BLaER1 treated with 17β-estradiol and CSF1 and Interleukin-3, amounts not matched to agents 10 nM and 100 nM (cell line): ENCODE measurements around the gene CHMP1B.

Experiments
- H3K27ac ChIP-seq, 11 experiments: shearing (Covaris generic); formaldehyde crosslinking; 2 replicates each; pipeline ENCODE4 v1.8.1; 2022
- H3K27me3 ChIP-seq, 11 experiments: shearing (Covaris generic); formaldehyde crosslinking; 2 replicates each; pipeline ENCODE4 v1.8.1; 2022
- H3K36me3 ChIP-seq, 11 experiments: shearing (Covaris generic); formaldehyde crosslinking; 2 replicates each; pipeline ENCODE4 v1.8.1; 2022
- H3K4me1 ChIP-seq, 10 experiments: shearing (Covaris generic); formaldehyde crosslinking; 2 replicates each; pipeline ENCODE4 v1.8.1; 2022
- H3K4me2 ChIP-seq, 11 experiments: shearing (Covaris generic); formaldehyde crosslinking; 2 replicates each; pipeline ENCODE4 v1.8.1; 2022
- H3K4me3 ChIP-seq, 10 experiments: shearing (Covaris generic); formaldehyde crosslinking; 2 replicates each; pipeline ENCODE4 v1.8.1; 2022
- H3K9ac ChIP-seq, 11 experiments: shearing (Covaris generic); formaldehyde crosslinking; 2 replicates each; pipeline ENCODE4 v1.8.1; 2022
- H3K9me3 ChIP-seq, 11 experiments: shearing (Covaris generic); formaldehyde crosslinking; replicated peaks in 1 of 11; 2 replicates each; pipeline ENCODE4 v1.8.1; 2022
- H4K20me1 ChIP-seq, 11 experiments: shearing (Covaris generic); formaldehyde crosslinking; 2 replicates each; pipeline ENCODE4 v1.8.1; 2022
- Cebpa-rat ChIP-seq, 11 experiments: shearing (Covaris generic); IDR thresholded peaks; 2 replicates each; pipeline ENCODE4 v1.8.1; 2022

Gene CHMP1B

GRCh38 chr18:11872479-11873136 lies 21.4 kb downstream of the CHMP1B start:
- peaks cover 0 to 5% (median 0%) of the 10 kb centered on the region in 10 experiments; a peak in 4 of 20 replicates for H3K4me1 ChIP-seq
- no peak overlapping the region for H3K27ac ChIP-seq
- no peak for TF ChIP-seq Cebpa-rat (IDR thresholded peaks at IDR 0.05)
- H3K4me3 ChIP-seq, result no peak overlapping the region
- H3K4me2 ChIP-seq, result no peak overlapping the region
- H3K27me3 ChIP-seq, result no peaks in the 10 kb centered on the region
- H3K9me3 ChIP-seq, result peaks cover 0 to 5% (median 0%) of the 10 kb centered on the region in 11 experiments; a peak in 1 of 22 replicates
- no peaks in the 10 kb centered on the region for H4K20me1 ChIP-seq
- no peaks in the 10 kb centered on the region for H3K36me3 ChIP-seq
- no peak overlapping the region for H3K9ac ChIP-seq

- H3K36me3 ChIP-seq, result no peaks in the 10 kb centered on the region
- H3K27ac ChIP-seq, result peak overlapping the region in 2 of 11 experiments; percentile 12 to 13; a peak in 1 of 22 replicates
- H3K4me1 ChIP-seq, result peaks cover 0 to 5% (median 0%) of the 10 kb centered on the region in 10 experiments; a peak in 4 of 20 replicates
- no peaks in the 10 kb centered on the region for H3K27me3 ChIP-seq
- H3K4me2 ChIP-seq, result no peak overlapping the region; a peak in 1 of 22 replicates
- no peak for TF ChIP-seq Cebpa-rat (IDR thresholded peaks at IDR 0.05)
- no peaks in the 10 kb centered on the region for H4K20me1 ChIP-seq
- no peak overlapping the region for H3K4me3 ChIP-seq
- no peak overlapping the region for H3K9ac ChIP-seq
- peaks cover 0 to 5% (median 0%) of the 10 kb centered on the region in 11 experiments; a peak in 1 of 22 replicates for H3K9me3 ChIP-seq
Observed at GRCh38 chr18:11873670-11874340, 22.6 kb downstream of the CHMP1B start.

GRCh38 chr18:11874676-11875075 lies 23.5 kb downstream of the CHMP1B start:
- Histone ChIP-seq H3K9ac (no peak overlapping the region), H3K9me3 (peaks cover 0 to 5% (median 0%) of the 10 kb centered on the region in 11 experiments; a peak in 1 of 22 replicates), H3K36me3 (no peaks in the 10 kb centered on the region), H3K4me2 (no peak overlapping the region), H3K4me1 (peaks cover 0 to 5% (median 0%) of the 10 kb centered on the region in 10 experiments; a peak in 4 of 20 replicates), H4K20me1 (no peaks in the 10 kb centered on the region), H3K27ac (no peak overlapping the region), H3K4me3 (no peak overlapping the region), H3K27me3 (no peaks in the 10 kb centered on the region)
- TF ChIP-seq Cebpa-rat (IDR thresholded peaks at IDR 0.05), result no peak

GRCh38 chr18:11877497-11878135 lies 26.4 kb downstream of the CHMP1B start:
- Histone ChIP-seq H3K36me3 (peaks cover 0 to 15% (median 0%) of the 10 kb centered on the region in 11 experiments; a peak in 3 of 22 replicates), H4K20me1 (no peaks in the 10 kb centered on the region), H3K4me3 (no peak overlapping the region), H3K27ac (no peak overlapping the region), H3K27me3 (no peaks in the 10 kb centered on the region), H3K4me1 (peaks cover 20 to 28% (median 22%) of the 10 kb centered on the region in 10 experiments), H3K9ac (no peak overlapping the region), H3K9me3 (peaks cover 0 to 5% (median 0%) of the 10 kb centered on the region in 11 experiments; a peak in 1 of 22 replicates), H3K4me2 (no peak overlapping the region)
- TF ChIP-seq Cebpa-rat (IDR thresholded peaks at IDR 0.05), result no peak

GRCh38 chr18:11880586-11881304 lies 29.5 kb downstream of the CHMP1B start:
- Histone ChIP-seq H4K20me1 (no peaks in the 10 kb centered on the region), H3K27me3 (no peaks in the 10 kb centered on the region), H3K9me3 (no peaks in the 10 kb centered on the region), H3K9ac (0 out of 22 replicates have a peak overlapping the region, but pooled peaks of 2 of the 11 experiments have one; percentile 15 to 50), H3K27ac (peak overlapping the region in 8 of 11 experiments; percentile 15 to 93 (median 86); a peak in 12 of 22 replicates), H3K36me3 (peaks cover 0 to 32% (median 7%) of the 10 kb centered on the region in 11 experiments; a peak in 9 of 22 replicates), H3K4me1 (peaks cover 42 to 53% (median 49%) of the 10 kb centered on the region in 10 experiments), H3K4me2 (peak overlapping the region; percentile 51 to 88 (median 76)), H3K4me3 (no peak overlapping the region)
- no peak for TF ChIP-seq Cebpa-rat (IDR thresholded peaks at IDR 0.05)

- peak overlapping the region in 8 of 11 experiments; percentile 12 to 75 (median 63); a peak in 12 of 22 replicates for H3K9ac ChIP-seq
- no peaks in the 10 kb centered on the region for H3K27me3 ChIP-seq
- H3K36me3 ChIP-seq, result peaks cover 5 to 49% (median 21%) of the 10 kb centered on the region in 11 experiments; a peak in 18 of 22 replicates
- H3K27ac ChIP-seq, result peak overlapping the region; percentile 21 to 93 (median 83); a peak in 21 of 22 replicates
- peaks cover 42 to 70% (median 52%) of the 10 kb centered on the region in 10 experiments for H3K4me1 ChIP-seq
- H3K4me2 ChIP-seq, result peak overlapping the region; percentile 53 to 88 (median 76)
- H3K4me3 ChIP-seq, result 0 out of 20 replicates have a peak overlapping the region, but pooled peaks of 1 of the 10 experiments have one; percentile 18
- no peak for TF ChIP-seq Cebpa-rat (IDR thresholded peaks at IDR 0.05)
- H3K9me3 ChIP-seq, result no peaks in the 10 kb centered on the region
- H4K20me1 ChIP-seq, result no peaks in the 10 kb centered on the region
Observed at GRCh38 chr18:11882636-11883035, 31.4 kb downstream of the CHMP1B start.

- H3K36me3 ChIP-seq, result peaks cover 10 to 54% (median 26%) of the 10 kb centered on the region in 11 experiments; a peak in 18 of 22 replicates
- H3K27ac ChIP-seq, result peak overlapping the region; percentile 60 to 93 (median 83); a peak in 21 of 22 replicates
- H3K4me2 ChIP-seq, result peak overlapping the region; percentile 61 to 88 (median 79); a peak in 21 of 22 replicates
- no peaks in the 10 kb centered on the region for H3K27me3 ChIP-seq
- peak overlapping the region in 9 of 11 experiments; percentile 12 to 75 (median 62); a peak in 16 of 22 replicates for H3K9ac ChIP-seq
- H3K9me3 ChIP-seq, result no peaks in the 10 kb centered on the region
- H3K4me1 ChIP-seq, result peaks cover 42 to 75% (median 52%) of the 10 kb centered on the region in 10 experiments
- H4K20me1 ChIP-seq, result no peaks in the 10 kb centered on the region
- peak overlapping the region in 3 of 10 experiments; percentile 5 to 29 (median 27); a peak in 5 of 20 replicates for H3K4me3 ChIP-seq
- peak in 2 of 11 experiments; percentile 9 to 47; a peak in 2 of 22 replicates for TF ChIP-seq Cebpa-rat (IDR thresholded peaks at IDR 0.05)
Observed at GRCh38 chr18:11883153-11883552, 31.9 kb downstream of the CHMP1B start.
